C4-2B (cell line): Measurements from ENCODE around the gene IQGAP2.

ENCODE experiments used
- ZFX ChIP-seq: fragments of 450-650 bp; IDR thresholded peaks from 2 replicates; pipeline ENCODE4 v1.6.1; 2017
- TF ChIP-seq, protein P1 (sequence below): fragments of 450-650 bp; conservative IDR thresholded peaks from 2 replicates; pipeline ENCODE4 v1.5.1; 2017; ENCODE audit warnings: mild to moderate bottlenecking

DNA sequence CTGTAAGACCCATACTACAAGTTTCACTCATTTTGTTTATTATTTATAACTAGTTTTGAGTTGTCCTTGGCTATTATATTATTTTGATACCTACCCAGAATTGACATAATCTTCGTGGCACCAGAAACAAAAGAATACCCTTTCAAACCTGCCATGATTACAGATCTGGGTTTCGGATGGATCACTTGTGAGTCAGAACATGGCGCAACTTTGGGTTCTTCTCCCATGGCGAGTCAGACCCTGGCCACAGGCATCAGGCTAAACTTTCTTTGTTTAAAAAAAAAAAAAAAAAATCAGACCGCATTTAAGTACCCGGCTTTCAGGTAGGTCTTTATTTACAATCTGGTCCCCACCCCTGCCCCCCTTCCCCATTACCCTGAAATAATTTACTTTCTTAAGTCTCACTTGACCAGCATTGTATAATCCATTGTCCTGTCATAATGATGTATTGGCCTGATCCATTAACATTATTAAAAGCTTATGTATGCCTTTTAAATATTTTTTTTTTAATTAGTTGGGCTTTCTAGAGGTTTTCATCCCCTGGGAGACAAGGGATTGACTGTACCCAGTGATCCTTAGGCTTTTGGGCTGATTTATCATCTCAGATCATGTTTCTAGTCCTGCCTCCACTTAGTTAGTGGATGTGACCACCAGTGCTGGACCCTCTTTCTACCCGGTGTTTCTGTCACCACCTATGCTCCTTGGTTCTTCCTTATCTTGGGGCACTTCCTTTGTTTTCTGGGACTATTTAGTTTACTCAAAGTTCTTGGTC, 176.3 kb downstream of the IQGAP2 start:
- TF ChIP-seq, protein P1, sequence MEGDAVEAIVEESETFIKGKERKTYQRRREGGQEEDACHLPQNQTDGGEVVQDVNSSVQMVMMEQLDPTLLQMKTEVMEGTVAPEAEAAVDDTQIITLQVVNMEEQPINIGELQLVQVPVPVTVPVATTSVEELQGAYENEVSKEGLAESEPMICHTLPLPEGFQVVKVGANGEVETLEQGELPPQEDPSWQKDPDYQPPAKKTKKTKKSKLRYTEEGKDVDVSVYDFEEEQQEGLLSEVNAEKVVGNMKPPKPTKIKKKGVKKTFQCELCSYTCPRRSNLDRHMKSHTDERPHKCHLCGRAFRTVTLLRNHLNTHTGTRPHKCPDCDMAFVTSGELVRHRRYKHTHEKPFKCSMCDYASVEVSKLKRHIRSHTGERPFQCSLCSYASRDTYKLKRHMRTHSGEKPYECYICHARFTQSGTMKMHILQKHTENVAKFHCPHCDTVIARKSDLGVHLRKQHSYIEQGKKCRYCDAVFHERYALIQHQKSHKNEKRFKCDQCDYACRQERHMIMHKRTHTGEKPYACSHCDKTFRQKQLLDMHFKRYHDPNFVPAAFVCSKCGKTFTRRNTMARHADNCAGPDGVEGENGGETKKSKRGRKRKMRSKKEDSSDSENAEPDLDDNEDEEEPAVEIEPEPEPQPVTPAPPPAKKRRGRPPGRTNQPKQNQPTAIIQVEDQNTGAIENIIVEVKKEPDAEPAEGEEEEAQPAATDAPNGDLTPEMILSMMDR = no peak
- TF ChIP-seq ZFX = no peak
